Naive B cell (primary cell): ENCODE results near the gene UBQLN3. TPM values are rescaled to one million over a fixed set of nuclear protein-coding genes. Genes with fewer than 3 reads are reported as not detected.

ENCODE experiments used
- ATAC-seq, 2 donors: fragments of 150-1000 bp; cut with Tn5 transposase; 2 replicates each; pipeline ENCODE4 v1.10.0; 2021; ENCODE audit warnings: low read depth in 2 of 2, mild to moderate bottlenecking in 2 of 2, moderate library complexity in 2 of 2
- DNase-seq: peaks from one replicate; pipeline ENCODE4 v3.0.0; 2022
- H3K27ac Mint-ChIP-seq, 6 donors: one replicate each; pipeline ENCODE4 v1.8.0; 2020 to 2022; ENCODE audit warnings: mild to moderate bottlenecking in 6 of 6, mixed read lengths in 6 of 6, moderate library complexity in 5 of 6, inconsistent platforms in 2 of 6
- H3K27me3 Mint-ChIP-seq, 3 donors: one replicate each; pipeline ENCODE4 v1.8.0; 2021 to 2022; ENCODE audit warnings: mixed read lengths in 3 of 3, mild to moderate bottlenecking in 1 of 3
- H3K36me3 Mint-ChIP-seq, 2 donors: one replicate each; pipeline ENCODE4 v1.8.0; 2020 to 2022; ENCODE audit warnings: mixed read lengths in 2 of 2, inconsistent platforms in 1 of 2, mild to moderate bottlenecking in 1 of 2
- H3K4me1 Mint-ChIP-seq, 3 donors: one replicate each; pipeline ENCODE4 v1.8.0; 2020 to 2022; ENCODE audit warnings: mixed read lengths in 3 of 3, inconsistent platforms in 1 of 3, mild to moderate bottlenecking in 1 of 3, moderate library complexity in 1 of 3
- H3K4me3 Mint-ChIP-seq, 8 donors: one replicate each; pipeline ENCODE4 v1.8.0; 2020 to 2022; ENCODE audit warnings: mild to moderate bottlenecking in 8 of 8, mixed read lengths in 8 of 8, moderate library complexity in 8 of 8, inconsistent platforms in 2 of 8
- H3K9me3 Mint-ChIP-seq, 7 donors: one replicate each; pipeline ENCODE4 v1.8.0; 2020 to 2022; ENCODE audit warnings: mixed read lengths in 7 of 7, mild to moderate bottlenecking in 5 of 7, inconsistent platforms in 2 of 7, moderate library complexity in 1 of 7
- polyA plus RNA-seq, 6 donors: library from polyadenylated mRNA; unstranded; fragments of 300-500 nt; fragmentation: Illumina TruSeq; gene quantifications; one replicate each; pipeline ENCODE4 v1.2.3, GENCODE V29; 2021; ENCODE audit warnings: low read depth in 6 of 6

Gene UBQLN3
- not detected for polyA plus RNA-seq

- Mint-ChIP-seq H3K36me3 (no peaks in the 10 kb centered on the region), H3K27ac (peak within 1 kb of the TSS in 1 of 6 donors; percentile 1), H3K27me3 (peaks cover 4 to 22% (median 6%) of the 10 kb centered on the region in 3 donors), H3K9me3 (no peaks in the 10 kb centered on the region), H3K4me1 (no peaks in the 10 kb centered on the region), H3K4me3 (no peak within 1 kb of the TSS)
- DNase-seq, result no peak
- ATAC-seq, result no peak
These were observed at the start of gene UBQLN3 for GRCh38 chr11:5509803-5510202. UBQLN3 (minus strand) TSS chr11:5509957; CDS start chr11:5509558, 399 bp downstream.

- Mint-ChIP-seq H3K36me3 (no peaks in the 10 kb centered on the region), H3K27me3 (peaks cover 4 to 17% (median 6%) of the 10 kb centered on the region in 3 donors), H3K27ac (no peak overlapping the region), H3K9me3 (no peaks in the 10 kb centered on the region), H3K4me3 (no peak overlapping the region), H3K4me1 (peaks cover 0 to 4% (median 2%) of the 10 kb centered on the region in 3 donors)
- DNase-seq, result no peak
- ATAC-seq, result no peak
These were observed 48.0 kb upstream of the UBQLN3 start for GRCh38 chr11:5557751-5558150.

GRCh38 chr11:5556596-5557188 is 46.9 kb upstream of the UBQLN3 start:
- Mint-ChIP-seq H3K27me3 (peaks cover 4 to 21% (median 8%) of the 10 kb centered on the region in 3 donors), H3K9me3 (no peaks in the 10 kb centered on the region), H3K27ac (no peak overlapping the region), H3K4me3 (no peak overlapping the region), H3K36me3 (peaks cover 0 to 4% of the 10 kb centered on the region in 2 donors), H3K4me1 (peaks cover 0 to 4% (median 2%) of the 10 kb centered on the region in 3 donors)
- no peak for ATAC-seq
- DNase-seq, result no peak

GRCh38 chr11:5553343-5553742 is 43.6 kb upstream of the UBQLN3 start:
- peaks cover 0 to 11% (median 0%) of the 10 kb centered on the region in 7 donors for H3K9me3 Mint-ChIP-seq
- H3K4me1 Mint-ChIP-seq, result peaks cover 0 to 4% (median 2%) of the 10 kb centered on the region in 3 donors
- H3K27ac Mint-ChIP-seq, result no peak overlapping the region
- H3K36me3 Mint-ChIP-seq, result peaks cover 0 to 7% of the 10 kb centered on the region in 2 donors
- H3K4me3 Mint-ChIP-seq, result no peak overlapping the region
- no peak for DNase-seq
- no peak for ATAC-seq
- H3K27me3 Mint-ChIP-seq, result peaks cover 4 to 26% (median 11%) of the 10 kb centered on the region in 3 donors

GRCh38 chr11:5550440-5551095 is 40.8 kb upstream of the UBQLN3 start:
- no peak overlapping the region for H3K4me3 Mint-ChIP-seq
- peaks cover 0 to 4% (median 2%) of the 10 kb centered on the region in 3 donors for H3K4me1 Mint-ChIP-seq
- ATAC-seq (no peak), DNase-seq (no peak)
- H3K27me3 Mint-ChIP-seq, result peaks cover 4 to 18% (median 11%) of the 10 kb centered on the region in 3 donors
- peaks cover 0 to 11% (median 0%) of the 10 kb centered on the region in 7 donors for H3K9me3 Mint-ChIP-seq
- peaks cover 0 to 7% of the 10 kb centered on the region in 2 donors for H3K36me3 Mint-ChIP-seq
- no peak overlapping the region for H3K27ac Mint-ChIP-seq

DNA sequence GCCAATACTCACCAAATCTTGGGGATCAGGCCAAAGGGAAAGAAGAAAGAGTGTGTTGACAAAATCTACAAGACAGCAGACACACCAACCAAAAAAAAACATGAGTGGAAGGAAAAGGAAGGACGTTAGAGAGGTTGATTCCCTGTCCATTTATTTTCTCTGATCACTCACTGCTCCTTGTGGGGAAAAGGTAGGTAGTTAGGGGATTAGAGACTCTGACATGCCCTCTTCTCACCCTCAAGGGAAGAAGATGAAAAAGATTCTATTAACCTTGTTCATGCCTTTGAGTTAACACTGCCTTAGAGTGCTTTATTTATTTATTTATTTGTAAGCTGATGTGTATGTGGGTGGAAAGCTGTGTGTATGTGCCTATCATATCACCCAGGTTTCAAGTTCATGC is 38.7 kb upstream of the UBQLN3 start, which contains the start of gene OR52H1:
Gene OR52H1 (minus strand): TSS at position 101 of the 400 bp plus-strand sequence. CDS start 3,035 bp downstream, outside the sequence.
- Mint-ChIP-seq H3K36me3 (peaks cover 0 to 7% of the 10 kb centered on the region in 2 donors), H3K27ac (no peak within 1 kb of the TSS), H3K27me3 (peaks cover 0 to 10% (median 5%) of the 10 kb centered on the region in 3 donors), H3K4me3 (no peak within 1 kb of the TSS), H3K4me1 (no peaks in the 10 kb centered on the region), H3K9me3 (peaks cover 0 to 11% (median 0%) of the 10 kb centered on the region in 7 donors)
- ATAC-seq, result no peak
- no peak for DNase-seq

- Mint-ChIP-seq H3K36me3 (peaks cover 0 to 7% of the 10 kb centered on the region in 2 donors), H3K9me3 (peaks cover 0 to 11% (median 0%) of the 10 kb centered on the region in 7 donors), H3K4me3 (no peak overlapping the region), H3K4me1 (no peaks in the 10 kb centered on the region), H3K27ac (no peak overlapping the region), H3K27me3 (peaks cover 0 to 10% (median 5%) of the 10 kb centered on the region in 3 donors)
- no peak for ATAC-seq
- no peak for DNase-seq
These were observed 38.2 kb upstream of the UBQLN3 start for GRCh38 chr11:5547982-5548381.

GRCh38 chr11:5546457-5546856 is 36.7 kb upstream of the UBQLN3 start:
- ATAC-seq (no peak), DNase-seq (no peak)
- no peak overlapping the region for H3K4me3 Mint-ChIP-seq
- H3K4me1 Mint-ChIP-seq, result no peaks in the 10 kb centered on the region
- H3K27me3 Mint-ChIP-seq, result peaks cover 0 to 3% (median under 1%) of the 10 kb centered on the region in 3 donors
- H3K9me3 Mint-ChIP-seq, result peaks cover 0 to 11% (median 0%) of the 10 kb centered on the region in 7 donors
- no peak overlapping the region for H3K27ac Mint-ChIP-seq
- peaks cover 0 to 1% of the 10 kb centered on the region in 2 donors for H3K36me3 Mint-ChIP-seq

DNA sequence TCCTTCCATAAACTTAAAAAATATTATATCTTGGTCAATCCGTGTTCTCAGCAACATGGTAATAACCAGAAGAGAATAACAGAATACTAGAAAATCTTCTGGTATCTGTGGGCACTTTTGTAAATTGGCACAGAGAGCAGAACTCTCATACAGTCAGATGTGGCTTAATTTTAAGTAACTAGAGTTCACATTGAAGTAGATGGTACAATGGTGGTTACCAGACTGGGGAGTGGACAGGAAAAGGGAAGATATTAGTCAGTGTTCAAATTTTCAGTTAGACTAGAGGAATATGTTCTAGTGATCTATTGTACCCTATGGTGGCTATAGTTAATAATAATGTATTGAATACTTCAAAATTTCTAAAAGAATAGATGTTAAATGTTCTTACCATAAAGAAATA is 31.7 kb upstream of the UBQLN3 start:
- Mint-ChIP-seq H3K4me1 (no peaks in the 10 kb centered on the region), H3K4me3 (no peak overlapping the region), H3K36me3 (no peaks in the 10 kb centered on the region), H3K27ac (no peak overlapping the region), H3K9me3 (peaks cover 0 to 13% (median 5%) of the 10 kb centered on the region in 7 donors), H3K27me3 (no peaks in the 10 kb centered on the region)
- ATAC-seq (no peak), DNase-seq (no peak)

- no peak for ATAC-seq
- H3K27me3 Mint-ChIP-seq, result no peaks in the 10 kb centered on the region
These were observed 26.7 kb upstream of the UBQLN3 start for GRCh38 chr11:5536482-5536881.

DNA sequence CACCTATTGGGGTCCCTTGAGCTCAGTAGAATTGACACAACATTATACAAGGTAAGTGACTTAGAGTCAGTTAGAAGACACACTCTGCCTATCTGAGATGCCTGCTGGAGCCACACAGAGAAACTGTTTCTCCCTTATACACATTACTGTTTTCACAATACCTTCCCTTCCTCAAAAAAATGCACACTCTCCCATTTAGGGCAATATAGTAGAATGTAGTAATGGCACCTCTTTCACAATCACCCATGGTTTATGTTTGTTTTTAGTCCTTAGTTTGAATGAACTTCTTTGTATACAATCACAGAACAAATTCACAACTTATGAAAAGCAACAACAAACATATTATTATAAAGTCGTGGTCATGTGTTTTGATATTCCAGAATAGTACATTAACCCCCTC is 24.3 kb upstream of the UBQLN3 start:
- H3K27me3 Mint-ChIP-seq, result no peaks in the 10 kb centered on the region
- no peaks in the 10 kb centered on the region for H3K4me1 Mint-ChIP-seq
- H3K9me3 Mint-ChIP-seq, result peaks cover 0 to 14% (median 5%) of the 10 kb centered on the region in 7 donors
- DNase-seq, result no peak
- H3K4me3 Mint-ChIP-seq, result no peak overlapping the region
- ATAC-seq, result no peak
- H3K27ac Mint-ChIP-seq, result no peak overlapping the region
- no peaks in the 10 kb centered on the region for H3K36me3 Mint-ChIP-seq

More at GRCh38 chr11:5536482-5536881, 26.7 kb upstream of the UBQLN3 start:
- Mint-ChIP-seq H3K4me3 (no peak overlapping the region), H3K27ac (no peak overlapping the region), H3K36me3 (no peaks in the 10 kb centered on the region), H3K9me3 (peaks cover 0 to 14% (median 5%) of the 10 kb centered on the region in 7 donors), H3K4me1 (no peaks in the 10 kb centered on the region)
- no peak for DNase-seq

DNA sequence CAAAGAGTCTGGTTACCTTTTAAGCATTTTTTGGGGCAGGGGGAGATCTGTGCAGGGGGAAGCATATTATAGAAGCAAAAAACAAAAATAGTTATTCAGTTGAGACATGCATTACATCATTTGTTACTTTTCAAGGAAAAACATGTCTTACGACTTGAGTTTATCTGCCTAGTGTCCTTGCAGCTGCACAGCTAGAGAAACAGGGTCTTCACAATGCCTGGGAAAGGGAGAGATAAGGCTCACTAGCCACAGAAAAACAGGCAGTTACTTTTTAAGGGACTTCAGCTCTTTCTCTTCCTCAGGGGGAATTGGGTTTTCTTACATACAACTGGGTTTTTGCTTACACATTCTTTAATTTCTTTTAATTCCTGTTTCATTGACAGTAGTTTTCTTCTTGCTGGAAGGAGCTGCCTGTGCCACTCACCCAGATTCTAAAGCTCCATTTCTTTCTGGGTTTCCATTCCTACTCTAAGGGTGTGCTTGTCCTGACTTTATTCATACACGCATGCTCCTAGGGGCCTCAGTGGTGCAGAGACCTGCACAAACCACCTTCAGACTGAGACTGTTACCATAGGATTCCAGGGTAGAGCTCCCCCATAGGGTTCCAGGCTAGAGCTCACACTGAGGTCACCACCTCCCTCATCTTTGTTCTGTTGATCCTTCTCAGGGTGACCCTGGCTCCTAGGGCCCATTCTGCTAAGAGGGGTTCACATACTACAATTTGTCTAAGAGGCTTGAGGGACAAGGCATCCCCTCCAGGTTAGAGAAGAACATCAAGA is 21.5 kb upstream of the UBQLN3 start:
- DNase-seq, result no peak
- H3K9me3 Mint-ChIP-seq, result no peaks in the 10 kb centered on the region
- H3K36me3 Mint-ChIP-seq, result no peaks in the 10 kb centered on the region
- no peak for ATAC-seq
- no peaks in the 10 kb centered on the region for H3K27me3 Mint-ChIP-seq
- no peak overlapping the region for H3K27ac Mint-ChIP-seq
- H3K4me1 Mint-ChIP-seq, result no peaks in the 10 kb centered on the region
- H3K4me3 Mint-ChIP-seq, result no peak overlapping the region

GRCh38 chr11:5528495-5528894 is 18.7 kb upstream of the UBQLN3 start:
- H3K4me1 Mint-ChIP-seq, result no peaks in the 10 kb centered on the region
- H3K36me3 Mint-ChIP-seq, result no peaks in the 10 kb centered on the region
- H3K9me3 Mint-ChIP-seq, result no peaks in the 10 kb centered on the region
- no peak overlapping the region for H3K27ac Mint-ChIP-seq
- no peaks in the 10 kb centered on the region for H3K27me3 Mint-ChIP-seq
- no peak overlapping the region for H3K4me3 Mint-ChIP-seq
- DNase-seq (no peak), ATAC-seq (no peak)
